Astrocyte (in vitro differentiated cells and primary cell): ENCODE data around the gene CRADD. TPM values are rescaled to one million over a fixed set of nuclear protein-coding genes. Genes with fewer than 3 reads are reported as not detected.

Experiments
- DNase-seq: peaks from one replicate; pipeline ENCODE4 v3.0.0-alpha.2; 2010; ENCODE audit warnings: low read depth
- FAIRE-seq: peaks from 2 replicates; lab custom pipeline; 2011; peaks lifted over from hg19 to GRCh38; lab: Jason Lieb, UNC
- H2AFZ ChIP-seq: 2 replicates; pipeline ENCODE4 v1.6.0; 2012; ENCODE audit warnings: low read depth, low read length, inconsistent platforms
- H3K27ac ChIP-seq: 2 replicates; pipeline ENCODE4 v1.5.1; 2011; ENCODE audit warnings: low read depth, low read length, inconsistent platforms
- H3K27me3 ChIP-seq: 2 replicates; pipeline ENCODE4 v1.6.0; 2011; ENCODE audit warnings: low read length, inconsistent platforms; ENCODE audit not compliant: insufficient read depth
- H3K36me3 ChIP-seq: 2 replicates; pipeline ENCODE4 v1.5.1; 2011; ENCODE audit warnings: low read length, inconsistent platforms; ENCODE audit not compliant: insufficient read depth
- H3K4me1 ChIP-seq: 2 replicates; pipeline ENCODE4 v1.5.1; 2011; ENCODE audit warnings: low read length, inconsistent platforms; ENCODE audit not compliant: insufficient read depth
- H3K4me2 ChIP-seq: 2 replicates; pipeline ENCODE4 v1.6.0; 2012; ENCODE audit warnings: low read length, inconsistent platforms
- H3K4me3 ChIP-seq: 2 replicates; pipeline ENCODE4 v1.5.1; 2011; ENCODE audit warnings: low read depth, mild to moderate bottlenecking, low read length, inconsistent platforms; ENCODE audit not compliant: insufficient read depth
- H3K79me2 ChIP-seq: 2 replicates; pipeline ENCODE4 v1.6.0; 2012; ENCODE audit warnings: mild to moderate bottlenecking, low read length, inconsistent platforms; ENCODE audit not compliant: insufficient read depth
- H3K9ac ChIP-seq: 2 replicates; pipeline ENCODE4 v1.6.0; 2012; ENCODE audit warnings: mild to moderate bottlenecking, low read length, inconsistent platforms
- H3K9me3 ChIP-seq: 2 replicates; pipeline ENCODE4 v1.5.1; 2012; ENCODE audit warnings: low read depth, mild to moderate bottlenecking, low read length, inconsistent platforms; ENCODE audit not compliant: insufficient read depth
- H4K20me1 ChIP-seq: 2 replicates; pipeline ENCODE4 v1.6.0; 2012; ENCODE audit warnings: low read length, inconsistent platforms; ENCODE audit not compliant: insufficient read depth
- H3K27ac Mint-ChIP-seq: one replicate; pipeline ENCODE4 v1.8.0; 2021; ENCODE audit warnings: mild to moderate bottlenecking, mixed read lengths; ENCODE audit not compliant: unreplicated experiment
- H3K27me3 Mint-ChIP-seq: one replicate; pipeline ENCODE4 v1.8.0; 2021; ENCODE audit warnings: low read depth, mixed read lengths; ENCODE audit not compliant: unreplicated experiment
- H3K36me3 Mint-ChIP-seq: one replicate; pipeline ENCODE4 v1.8.0; 2021; ENCODE audit warnings: low read depth, mixed read lengths; ENCODE audit not compliant: unreplicated experiment
- H3K4me1 Mint-ChIP-seq: one replicate; pipeline ENCODE4 v1.8.0; 2021; ENCODE audit warnings: low read depth, mixed read lengths; ENCODE audit not compliant: unreplicated experiment
- H3K4me3 Mint-ChIP-seq: one replicate; pipeline ENCODE4 v1.8.0; 2021; ENCODE audit warnings: mild to moderate bottlenecking, moderate library complexity, mixed read lengths; ENCODE audit not compliant: unreplicated experiment
- H3K9me3 Mint-ChIP-seq: one replicate; pipeline ENCODE4 v1.8.0; 2021; ENCODE audit warnings: mild to moderate bottlenecking, mixed read lengths; ENCODE audit not compliant: unreplicated experiment
- EZH2 ChIP-seq: IDR thresholded peaks from 2 replicates; pipeline ENCODE4 v1.6.1; 2012; ENCODE audit warnings: mild to moderate bottlenecking, low read length, inconsistent platforms; ENCODE audit not compliant: insufficient read depth
- total RNA-seq: library from RNA; stranded (reverse); gene quantifications from 2 replicates; pipeline ENCODE4 v1.2.1, GENCODE V29; 2021
- TF ChIP-seq, protein P1 (sequence below): IDR thresholded peaks from 2 replicates; pipeline ENCODE4 v1.5.1; 2011; ENCODE audit warnings: low read depth, mild to moderate bottlenecking, inconsistent platforms, low read length, moderate library complexity; ENCODE audit not compliant: insufficient read depth

The CRADD gene
- total RNA-seq, 1 donor from 2014 or later, result 8.8 TPM

DNA sequence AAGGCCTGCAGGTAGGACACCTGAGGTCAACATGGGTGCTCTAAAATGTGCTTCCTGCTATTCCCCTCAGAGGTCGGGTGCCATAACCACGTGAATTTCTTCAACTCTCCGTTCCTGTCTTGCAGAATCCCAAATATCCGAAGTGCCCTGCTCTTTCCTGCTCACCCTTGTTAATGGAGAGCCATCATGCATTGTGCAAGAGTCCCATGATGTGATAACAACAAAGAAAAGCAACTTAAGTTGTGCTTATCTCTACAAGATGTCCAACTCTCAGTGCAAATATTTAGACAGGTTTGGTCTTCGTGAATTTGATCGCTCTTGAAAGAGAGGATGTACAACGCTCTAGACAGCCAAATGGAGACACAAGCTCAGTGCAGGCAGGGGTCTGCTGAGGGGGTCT, 260.6 kb downstream of the CRADD start:
- no peak for FAIRE-seq
- Mint-ChIP-seq H3K4me3 (no peak overlapping the region), H3K9me3 (peaks cover 12% of the 10 kb centered on the region), H3K27ac (no peak overlapping the region), H3K36me3 (no peaks in the 10 kb centered on the region), H3K4me1 (no peaks in the 10 kb centered on the region), H3K27me3 (peaks cover 2% of the 10 kb centered on the region)
- H3K36me3 ChIP-seq, result no peaks in the 10 kb centered on the region
- no peaks in the 10 kb centered on the region for H4K20me1 ChIP-seq
- no peak for DNase-seq
- no peak overlapping the region for H2AFZ ChIP-seq
- no peak overlapping the region for H3K9ac ChIP-seq
- H3K4me2 ChIP-seq, result no peak overlapping the region
- no peak for TF ChIP-seq EZH2
- TF ChIP-seq, protein P1, sequence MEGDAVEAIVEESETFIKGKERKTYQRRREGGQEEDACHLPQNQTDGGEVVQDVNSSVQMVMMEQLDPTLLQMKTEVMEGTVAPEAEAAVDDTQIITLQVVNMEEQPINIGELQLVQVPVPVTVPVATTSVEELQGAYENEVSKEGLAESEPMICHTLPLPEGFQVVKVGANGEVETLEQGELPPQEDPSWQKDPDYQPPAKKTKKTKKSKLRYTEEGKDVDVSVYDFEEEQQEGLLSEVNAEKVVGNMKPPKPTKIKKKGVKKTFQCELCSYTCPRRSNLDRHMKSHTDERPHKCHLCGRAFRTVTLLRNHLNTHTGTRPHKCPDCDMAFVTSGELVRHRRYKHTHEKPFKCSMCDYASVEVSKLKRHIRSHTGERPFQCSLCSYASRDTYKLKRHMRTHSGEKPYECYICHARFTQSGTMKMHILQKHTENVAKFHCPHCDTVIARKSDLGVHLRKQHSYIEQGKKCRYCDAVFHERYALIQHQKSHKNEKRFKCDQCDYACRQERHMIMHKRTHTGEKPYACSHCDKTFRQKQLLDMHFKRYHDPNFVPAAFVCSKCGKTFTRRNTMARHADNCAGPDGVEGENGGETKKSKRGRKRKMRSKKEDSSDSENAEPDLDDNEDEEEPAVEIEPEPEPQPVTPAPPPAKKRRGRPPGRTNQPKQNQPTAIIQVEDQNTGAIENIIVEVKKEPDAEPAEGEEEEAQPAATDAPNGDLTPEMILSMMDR, result no peak
- H3K79me2 ChIP-seq, result no peaks in the 10 kb centered on the region
- H3K4me3 ChIP-seq, result no peak overlapping the region
- H3K27ac ChIP-seq, result no peak overlapping the region
- no peaks in the 10 kb centered on the region for H3K4me1 ChIP-seq
- H3K9me3 ChIP-seq, result peaks cover 6% of the 10 kb centered on the region
- H3K27me3 ChIP-seq, result no peaks in the 10 kb centered on the region

- Histone ChIP-seq H3K9ac (no peak overlapping the region), H3K36me3 (no peaks in the 10 kb centered on the region), H3K27ac (no peak overlapping the region), H3K4me2 (no peak overlapping the region), H3K4me3 (no peak overlapping the region), H2AFZ (no peak overlapping the region), H3K79me2 (no peaks in the 10 kb centered on the region), H3K27me3 (no peaks in the 10 kb centered on the region), H3K4me1 (no peaks in the 10 kb centered on the region), H3K9me3 (peaks cover 6% of the 10 kb centered on the region), H4K20me1 (no peaks in the 10 kb centered on the region)
- H3K36me3 Mint-ChIP-seq, result no peaks in the 10 kb centered on the region
- TF ChIP-seq EZH2, result no peak
- TF ChIP-seq, protein P1, result no peak
- peaks cover 2% of the 10 kb centered on the region for H3K27me3 Mint-ChIP-seq
- H3K27ac Mint-ChIP-seq, result no peak overlapping the region
- DNase-seq, result no peak
- no peaks in the 10 kb centered on the region for H3K4me1 Mint-ChIP-seq
- FAIRE-seq, result no peak
- H3K4me3 Mint-ChIP-seq, result no peak overlapping the region
- peaks cover 12% of the 10 kb centered on the region for H3K9me3 Mint-ChIP-seq
These were observed 261.1 kb downstream of the CRADD start for GRCh38 chr12:93938317-93938716.

GRCh38 chr12:93938931-93939330, 261.8 kb downstream of the CRADD start:
- no peak for FAIRE-seq
- H3K9me3 ChIP-seq, result peaks cover 6% of the 10 kb centered on the region
- H3K9ac ChIP-seq, result no peak overlapping the region
- H3K27me3 Mint-ChIP-seq, result peaks cover 2% of the 10 kb centered on the region
- no peak overlapping the region for H2AFZ ChIP-seq
- no peaks in the 10 kb centered on the region for H3K27me3 ChIP-seq
- H3K79me2 ChIP-seq, result no peaks in the 10 kb centered on the region
- H3K36me3 ChIP-seq, result no peaks in the 10 kb centered on the region
- H3K4me1 ChIP-seq, result no peaks in the 10 kb centered on the region
- no peak overlapping the region for H3K4me3 ChIP-seq
- no peak overlapping the region for H3K4me3 Mint-ChIP-seq
- peaks cover 12% of the 10 kb centered on the region for H3K9me3 Mint-ChIP-seq
- no peaks in the 10 kb centered on the region for H4K20me1 ChIP-seq
- H3K4me2 ChIP-seq, result no peak overlapping the region
- TF ChIP-seq EZH2, result no peak
- TF ChIP-seq, protein P1, result no peak
- H3K27ac Mint-ChIP-seq, result no peak overlapping the region
- DNase-seq, result no peak
- H3K36me3 Mint-ChIP-seq, result no peaks in the 10 kb centered on the region
- no peaks in the 10 kb centered on the region for H3K4me1 Mint-ChIP-seq
- no peak overlapping the region for H3K27ac ChIP-seq
